Panc1 (cell line): ENCODE results near the gene LMOD1. TPM values are rescaled to one million over a fixed set of nuclear protein-coding genes. Genes with fewer than 3 reads are reported as not detected.

Experiments
- ATAC-seq: fragments of 200-7000 bp; cut with Tn5 transposase; 2 replicates; pipeline ENCODE4 v1.9.1; 2020; ENCODE audit warnings: mild to moderate bottlenecking, moderate library complexity
- BruUV-seq: library from RNA; stranded (reverse); fragments of 400-500 nt; replicated peaks from 2 replicates; lab custom pipeline; 2021; lab: Mats Ljungman, UMichigan
- CTCF ChIA-PET: fragments of 300-600 bp; sonication (Branson Sonifier 250); formaldehyde crosslinking; loops from one replicate; lab custom pipeline; 2022; ENCODE audit warnings: antibody characterized with exemption; lab: Charles Lee
- POLR2A ChIA-PET: fragments of 300-600 bp; sonication (Branson Sonifier 250); formaldehyde crosslinking; loops from one replicate; lab custom pipeline; 2022; ENCODE audit warnings: antibody characterized with exemption; lab: Charles Lee
- DNase-seq: peaks from one replicate; pipeline ENCODE4 v3.0.0-alpha.2; 2010; ENCODE audit warnings: low read depth, low spot score
- H3K27ac ChIP-seq: 2 replicates; pipeline ENCODE4 v1.5.1; 2011; ENCODE audit warnings: mild to moderate bottlenecking, low read length, inconsistent platforms
- H3K27me3 ChIP-seq: fragments of 200-500 bp; sonication (Bioruptor generic); 2 replicates; pipeline ENCODE4 v1.6.0; 2014; ENCODE audit warnings: low read length, inconsistent platforms; ENCODE audit not compliant: control insufficient read depth, insufficient read depth
- H3K36me3 ChIP-seq: fragments of 200-500 bp; sonication (Bioruptor generic); 2 replicates; pipeline ENCODE4 v1.5.1; 2014; ENCODE audit warnings: inconsistent platforms, mild to moderate bottlenecking, low read length, moderate library complexity; ENCODE audit not compliant: control insufficient read depth, insufficient read depth
- H3K4me1 ChIP-seq: 2 replicates; pipeline ENCODE4 v1.5.1; 2011; ENCODE audit warnings: inconsistent platforms, mild to moderate bottlenecking, low read length, moderate library complexity; ENCODE audit not compliant: control insufficient read depth, insufficient read depth
- H3K4me3 ChIP-seq, 2 experiments: 2 replicates each; pipeline ENCODE4 v1.5.1; 2011 to 2012; ENCODE audit warnings: low read depth in 2 of 2, low read length in 2 of 2, mild to moderate bottlenecking in 2 of 2, inconsistent platforms in 1 of 2, moderate library complexity in 1 of 2
- H3K9me3 ChIP-seq: fragments of 200-500 bp; sonication (Bioruptor generic); 2 replicates; pipeline ENCODE4 v1.5.1; 2014; ENCODE audit warnings: low read depth, mild to moderate bottlenecking, inconsistent platforms, low read length, moderate library complexity; ENCODE audit not compliant: control insufficient read depth, insufficient read depth
- CTCF ChIP-seq: fragments of 450-650 bp; IDR thresholded peaks from 2 replicates; pipeline ENCODE4 v1.5.1; 2017; ENCODE audit warnings: mild to moderate bottlenecking
- POLR2AphosphoS5 ChIP-seq: IDR thresholded peaks from 2 replicates; pipeline ENCODE4 v1.6.1; 2012; ENCODE audit warnings: mild to moderate bottlenecking, low read depth, low read length, moderate library complexity
- REST ChIP-seq, 2 experiments: IDR thresholded peaks; 2 replicates each; pipeline ENCODE4 v1.6.1; 2011 to 2012; ENCODE audit warnings: low read depth in 2 of 2, control low read depth in 1 of 2, low read length in 1 of 2, mild to moderate bottlenecking in 1 of 2, moderate library complexity in 1 of 2; ENCODE audit not compliant: insufficient read depth in 1 of 2
- SIN3A ChIP-seq: IDR thresholded peaks from 2 replicates; pipeline ENCODE4 v1.6.1; 2012; ENCODE audit warnings: low read depth, mild to moderate bottlenecking, low read length, moderate library complexity, borderline replicate concordance; ENCODE audit not compliant: insufficient read depth
- TCF7L2 ChIP-seq: IDR thresholded peaks from 2 replicates; pipeline ENCODE4 v1.6.1; 2011; ENCODE audit warnings: mild to moderate bottlenecking, low read depth, low read length, inconsistent platforms
- in situ Hi-C: cut with HindIII; loops from 2 replicates; pipeline ENCODE4 v1.10.0; 2016; ENCODE audit warnings: low sequenced_read_pairs, low pct_unique_long_range_greater_than_20kb
- intact Hi-C: fragments of 100-400 bp; cut with micrococcal nuclease; formaldehyde crosslinking; loops from one replicate; pipeline ENCODE4 v1.10.0; 2022; ENCODE audit not compliant: unreplicated experiment
- total RNA-seq: library from RNA; stranded (reverse); gene quantifications from one replicate; pipeline ENCODE4 v1.2.1, GENCODE V29; 2021; ENCODE audit not compliant: unreplicated experiment

The LMOD1 gene
- total RNA-seq, 1 experiment from 2014 or later, result 0.13 TPM

- Histone ChIP-seq H3K27ac (no peak overlapping the region), H3K27me3 (no peaks in the 10 kb centered on the region), H3K36me3 (0 out of 2 replicates have a peak, but pooled peaks cover 2% of the 10 kb centered on the region), H3K4me1 (no peaks in the 10 kb centered on the region), H3K4me3 (no peak overlapping the region), H3K9me3 (no peaks in the 10 kb centered on the region)
- in situ Hi-C loops, result no loop called here
- intact Hi-C loops, result no loop called here
- DNase-seq (no peak), ATAC-seq (no peak)
- ChIA-PET CTCF (interaction anchor here (0.6 kb wide), 1 partner anchor 83 kb away, joined by 8 read pairs; no protein-coding TSS in a partner anchor), POLR2A (no interaction called here)
- no TSS peak for BruUV-seq
- TF ChIP-seq REST (IDR thresholded peaks at IDR 0.05; ENCODE audit: insufficient read depth in 1 of 2, low read depth in 2 of 2, low read length in 1 of 2) (no peak), TCF7L2 (no peak), POLR2AphosphoS5 (no peak), CTCF (no peak), SIN3A (no peak)
Measured at GRCh38 chr1:201881617-201882016, 64.7 kb downstream of the LMOD1 start.

DNA sequence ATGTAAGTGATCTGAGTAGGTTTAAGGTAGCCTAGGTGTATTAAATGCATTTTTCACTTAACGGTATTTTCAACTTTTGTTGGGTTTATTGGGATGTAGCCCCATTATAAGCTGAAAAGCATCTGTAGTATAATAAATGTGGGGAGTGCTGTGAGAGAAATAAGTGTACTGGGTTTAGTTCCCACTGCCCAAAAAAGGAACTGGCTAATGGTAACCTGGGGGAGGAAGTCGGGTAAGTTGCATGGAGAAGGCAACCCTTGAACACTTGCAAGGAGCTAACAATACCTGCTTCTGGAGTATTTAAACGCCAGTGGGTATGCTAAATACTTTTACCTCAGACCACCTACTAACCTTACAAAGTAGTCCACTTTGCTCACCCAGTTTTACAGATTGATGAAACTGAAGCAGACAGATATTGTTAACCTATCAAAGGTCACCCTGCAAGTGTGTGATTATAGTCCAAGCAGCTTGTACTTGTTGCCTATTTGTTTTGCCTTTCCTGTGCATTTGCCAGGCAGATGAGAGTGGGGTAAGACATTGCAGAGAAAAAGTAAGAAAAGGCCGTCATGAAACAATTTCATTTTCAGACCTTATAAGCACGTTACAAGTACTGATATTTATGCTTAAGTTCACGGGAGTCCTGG, 65.3 kb downstream of the LMOD1 start:
- TF ChIP-seq TCF7L2 (no peak), POLR2AphosphoS5 (no peak), SIN3A (no peak), REST (IDR thresholded peaks at IDR 0.05; ENCODE audit: insufficient read depth in 1 of 2, low read depth in 2 of 2, low read length in 1 of 2) (no peak), CTCF (no peak)
- in situ Hi-C loops, result no loop called here
- DNase-seq, result no peak
- Histone ChIP-seq H3K36me3 (peaks cover 2% of the 10 kb centered on the region; the same call in 1 of the 2 replicates), H3K27me3 (no peaks in the 10 kb centered on the region), H3K27ac (no peak overlapping the region), H3K9me3 (no peaks in the 10 kb centered on the region), H3K4me1 (no peaks in the 10 kb centered on the region), H3K4me3 (no peak overlapping the region)
- intact Hi-C loops, result no loop called here
- no peak for ATAC-seq
- ChIA-PET POLR2A (interaction anchor here (0.5 kb wide), 1 partner anchor 21 kb away, joined by 3 read pairs; no protein-coding TSS in a partner anchor), CTCF (no interaction called here)
- no TSS peak for BruUV-seq
